ENCODE measurements around the gene IFT122.

Gene IFT122

DNA sequence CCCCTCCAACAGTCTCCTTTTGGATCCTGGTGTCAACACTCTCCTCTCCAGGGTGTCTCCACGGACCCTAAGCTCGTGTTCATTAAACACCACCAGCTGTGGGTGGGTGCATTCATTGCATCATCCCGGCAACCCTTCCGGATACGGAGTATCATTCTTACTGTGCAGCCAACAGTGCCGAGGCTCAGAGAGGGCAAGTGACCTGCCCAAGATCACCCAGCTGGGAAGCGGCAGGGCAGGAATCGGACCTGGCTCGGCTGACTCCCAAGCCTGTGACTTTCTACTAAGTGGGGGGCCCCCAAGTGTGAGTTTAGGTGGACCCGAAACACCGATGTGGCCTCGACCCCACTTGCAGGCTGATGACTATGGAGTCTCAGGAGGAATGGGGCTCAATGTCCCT, 123.3 kb downstream of the IFT122 start:
- no peak for DNase-seq
- CTCF ChIA-PET: interaction anchor here (0.5 kb wide), 1 partner anchor 17 kb away, joined by 3 read pairs; no protein-coding TSS in a partner anchor
- H3K27ac Mint-ChIP-seq: no peak overlapping the region
- H3K4me3 Mint-ChIP-seq: no peak overlapping the region
- H3K4me1 Mint-ChIP-seq: peaks cover 1% of the 10 kb centered on the region
- H3K27me3 Mint-ChIP-seq: peaks cover 11% of the 10 kb centered on the region
- H3K36me3 Mint-ChIP-seq: no peaks in the 10 kb centered on the region
- H3K9me3 Mint-ChIP-seq: no peaks in the 10 kb centered on the region

DNA sequence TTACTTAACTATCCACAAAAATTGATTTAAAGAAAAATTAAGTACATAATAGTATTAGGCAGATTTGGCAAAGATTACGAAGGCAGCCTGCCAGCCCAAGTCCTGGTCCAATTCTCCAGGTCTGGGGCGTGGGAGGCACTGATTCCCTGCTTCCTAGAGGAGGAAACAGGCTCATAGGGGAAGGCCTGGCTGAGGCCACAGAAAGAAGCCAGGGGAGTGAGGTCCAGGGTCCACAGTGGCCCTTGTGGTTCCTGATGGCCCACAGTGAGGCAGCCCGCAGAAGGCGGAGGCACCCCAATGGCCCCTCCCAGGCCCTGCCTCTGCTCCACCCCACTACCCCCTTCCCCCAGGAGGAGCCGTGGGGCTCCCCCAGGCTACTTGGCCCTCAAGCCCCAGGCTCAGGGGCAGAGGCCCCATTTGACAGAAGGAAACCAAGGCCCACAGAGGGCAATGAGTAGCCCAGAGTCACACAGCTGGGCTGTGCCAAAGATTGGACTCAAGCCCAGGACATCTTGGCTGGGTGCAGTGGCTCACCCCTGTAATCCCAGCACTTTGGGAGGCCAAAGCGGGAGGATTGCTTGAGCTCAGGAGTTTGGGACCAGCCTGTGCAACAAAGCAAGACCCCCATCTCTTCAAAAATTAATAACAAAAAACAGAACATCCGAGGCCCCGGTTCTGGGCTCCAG, 124.0 kb downstream of the IFT122 start:
- peaks cover 7% of the 10 kb centered on the region for H3K27me3 Mint-ChIP-seq
- H3K4me1 Mint-ChIP-seq: no peaks in the 10 kb centered on the region
- H3K36me3 Mint-ChIP-seq: no peaks in the 10 kb centered on the region
- H3K9me3 Mint-ChIP-seq: no peaks in the 10 kb centered on the region
- DNase-seq: no peak
- CTCF ChIA-PET: interaction anchor here (0.5 kb wide), 1 partner anchor 18 kb away, joined by 3 read pairs; no protein-coding TSS in a partner anchor
- no peak overlapping the region for H3K4me3 Mint-ChIP-seq
- H3K27ac Mint-ChIP-seq: no peak overlapping the region

DNA sequence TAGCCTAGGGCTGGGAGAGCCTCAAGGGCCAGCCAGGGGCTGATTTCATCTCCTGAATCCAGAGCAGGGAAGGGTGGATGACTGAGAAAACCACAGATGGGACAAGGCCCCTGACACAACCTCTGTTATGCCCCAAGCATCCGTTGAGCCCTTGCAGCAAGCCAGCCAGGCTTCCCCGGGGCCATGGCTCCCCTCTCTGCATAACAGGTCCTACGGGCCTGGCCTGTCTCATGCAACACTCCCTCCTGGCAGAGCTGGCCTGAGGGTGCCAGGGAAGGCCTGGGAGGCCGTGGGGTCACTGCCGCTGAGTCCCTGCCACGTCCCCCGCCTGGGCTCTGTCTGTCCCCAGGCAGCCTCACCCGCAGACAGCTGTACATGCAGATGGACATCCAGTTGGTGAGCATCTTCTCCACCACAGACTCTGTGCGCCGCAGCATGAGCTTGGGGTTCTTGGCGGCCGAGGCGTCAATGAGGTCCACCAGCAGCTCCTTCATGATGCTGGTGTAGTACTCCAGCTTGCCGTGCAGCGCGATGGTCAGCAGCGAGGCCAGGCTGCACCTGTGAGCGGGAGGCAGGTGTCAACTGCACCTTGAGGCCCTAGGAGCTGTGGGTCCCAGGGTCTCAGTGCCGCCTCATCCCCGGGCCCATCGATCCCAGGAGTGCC, 125.1 kb downstream of the IFT122 start:
- Mint-ChIP-seq H3K9me3 (no peaks in the 10 kb centered on the region), H3K4me3 (no peak overlapping the region), H3K27ac (no peak overlapping the region), H3K4me1 (no peaks in the 10 kb centered on the region), H3K36me3 (no peaks in the 10 kb centered on the region), H3K27me3 (peaks cover 4% of the 10 kb centered on the region)
- CTCF ChIA-PET: no interaction called here
- no peak for DNase-seq

DNA sequence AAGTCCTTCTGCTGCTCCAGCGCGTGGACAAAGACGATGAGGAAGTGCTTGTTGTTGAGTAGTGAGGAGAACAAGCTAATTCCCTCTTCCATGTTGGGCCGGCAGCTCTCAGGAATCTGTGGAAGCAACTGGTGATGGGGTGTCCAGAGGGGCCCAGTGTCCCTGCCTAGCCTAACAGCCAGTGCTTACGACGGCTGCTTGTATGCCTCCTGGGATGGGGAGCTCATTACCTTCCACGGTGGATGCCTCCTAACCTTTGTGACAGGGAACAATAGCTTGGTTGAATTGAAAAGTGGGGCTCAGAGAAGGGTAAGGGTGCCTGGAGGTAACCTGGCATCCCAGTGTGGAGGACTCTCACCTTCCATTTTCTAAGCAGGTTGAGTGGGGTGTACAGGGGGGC, 125.9 kb downstream of the IFT122 start:
- H3K4me3 Mint-ChIP-seq: no peak overlapping the region
- no peaks in the 10 kb centered on the region for H3K4me1 Mint-ChIP-seq
- H3K9me3 Mint-ChIP-seq: no peaks in the 10 kb centered on the region
- no peak overlapping the region for H3K27ac Mint-ChIP-seq
- DNase-seq: no peak
- CTCF ChIA-PET: no interaction called here
- H3K27me3 Mint-ChIP-seq: peaks cover 4% of the 10 kb centered on the region
- H3K36me3 Mint-ChIP-seq: no peaks in the 10 kb centered on the region

DNA sequence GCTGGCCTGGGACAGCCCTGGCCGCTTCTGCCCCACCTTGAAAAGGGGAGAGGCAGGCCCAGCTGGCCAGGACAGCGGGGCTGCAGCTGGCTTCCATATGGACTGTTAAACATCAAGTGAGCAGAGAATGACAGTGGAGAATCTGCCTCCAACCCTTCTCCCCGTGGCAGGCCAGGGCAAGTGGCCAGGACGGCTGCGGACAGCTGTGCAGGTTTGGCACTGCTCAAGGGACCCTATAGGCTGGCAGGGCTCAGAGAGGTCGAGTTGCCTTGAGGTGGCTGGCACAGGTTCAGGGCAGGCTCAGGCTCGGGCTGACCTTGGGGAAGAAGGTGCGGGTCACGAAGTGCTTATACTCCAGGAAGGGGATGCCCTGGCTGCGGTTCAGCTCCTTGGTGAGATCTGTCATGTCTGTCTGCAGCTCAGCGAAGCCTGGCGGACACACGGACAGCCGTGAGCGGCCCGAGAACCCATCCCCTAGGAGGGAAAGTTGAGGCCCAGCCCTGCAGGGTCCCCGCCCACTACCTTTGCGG, 127.2 kb downstream of the IFT122 start:
- no peaks in the 10 kb centered on the region for H3K4me1 Mint-ChIP-seq

DNA sequence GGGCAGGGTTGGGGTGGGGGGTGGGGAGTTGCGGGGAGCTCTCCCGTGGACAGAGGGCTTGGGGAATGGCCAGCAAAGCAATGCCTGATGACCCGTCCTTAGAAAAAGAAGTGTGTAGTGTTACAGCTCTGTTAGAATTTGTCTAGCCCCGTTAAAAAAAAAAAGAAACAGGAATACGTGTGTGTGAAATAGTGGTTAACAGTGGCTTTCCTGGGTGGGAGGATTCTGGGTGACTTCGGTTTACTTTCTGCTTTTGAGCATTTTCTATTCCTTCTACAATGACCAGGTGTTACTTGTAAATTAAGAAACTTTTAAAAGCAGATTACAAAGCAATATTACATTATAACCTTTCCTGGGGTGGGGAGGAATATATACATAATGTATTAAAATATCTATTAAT, 127.9 kb downstream of the IFT122 start:
- no peaks in the 10 kb centered on the region for H3K4me1 Mint-ChIP-seq
- no peak overlapping the region for H3K27ac Mint-ChIP-seq
- CTCF ChIA-PET: no interaction called here
- H3K4me3 Mint-ChIP-seq: no peak overlapping the region
- no peaks in the 10 kb centered on the region for H3K9me3 Mint-ChIP-seq
- no peak for DNase-seq
- H3K36me3 Mint-ChIP-seq: no peaks in the 10 kb centered on the region
- H3K27me3 Mint-ChIP-seq: peaks cover 4% of the 10 kb centered on the region

More for the DNA sequence above, 127.2 kb downstream of the IFT122 start:
- H3K9me3 Mint-ChIP-seq: no peaks in the 10 kb centered on the region
- no peak overlapping the region for H3K4me3 Mint-ChIP-seq
- H3K36me3 Mint-ChIP-seq: no peaks in the 10 kb centered on the region
- no peak for DNase-seq
- H3K27ac Mint-ChIP-seq: no peak overlapping the region
- CTCF ChIA-PET: no interaction called here
- H3K27me3 Mint-ChIP-seq: peaks cover 4% of the 10 kb centered on the region

DNA sequence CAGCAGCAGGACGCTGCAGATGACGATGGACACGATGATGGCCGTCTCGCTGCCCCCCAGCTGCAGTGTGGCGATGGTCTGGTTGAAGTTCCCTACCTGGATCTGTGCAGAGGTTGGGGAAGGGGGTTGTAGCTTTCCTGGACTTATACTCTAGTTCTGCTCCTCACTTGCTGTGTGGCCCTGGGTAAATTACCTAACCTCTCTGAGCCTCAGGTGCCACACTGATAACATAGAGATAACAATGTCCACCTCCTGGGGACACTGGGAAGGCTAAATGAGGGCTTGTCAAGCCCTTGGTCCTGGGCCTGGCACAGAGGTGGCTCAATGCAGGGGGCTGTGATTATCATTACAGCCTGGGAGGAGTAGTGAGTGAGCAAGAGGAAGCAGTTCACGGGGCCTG, 129.8 kb downstream of the IFT122 start:
- CTCF ChIA-PET: no interaction called here
- Mint-ChIP-seq H3K4me1 (no peaks in the 10 kb centered on the region), H3K27me3 (peaks cover 8% of the 10 kb centered on the region), H3K36me3 (no peaks in the 10 kb centered on the region), H3K4me3 (no peak overlapping the region), H3K27ac (no peak overlapping the region), H3K9me3 (no peaks in the 10 kb centered on the region)
- no peak for DNase-seq

Measured in activated naive CD4-positive, alpha-beta T cell treated with anti-CD3 and anti-CD28 coated beads, Interleukin-2, amount 10 ng/mL, durations not matched to agents 7 days and 5 days (primary cell).